Mucosa of descending colon (tissue), 3 donors: Measurements from ENCODE around the gene EIF5A2. TPM values are rescaled to one million over a fixed set of nuclear protein-coding genes. Genes with fewer than 3 reads are reported as not detected.

Source experiments
- ATAC-seq: fragments of 200-7000 bp; cut with Tn5 transposase; one replicate; pipeline ENCODE4 v1.9.1; 2020; ENCODE audit warnings: mild to moderate bottlenecking, moderate library complexity
- DNase-seq, 3 donors: peaks; one replicate each; pipeline ENCODE4 v3.0.0-alpha.2; 2020
- H3K36me3 ChIP-seq: fragments of 200-600 bp; one replicate; pipeline ENCODE4 v1.8.0; 2021; ENCODE audit warnings: low read depth, mild to moderate bottlenecking
- H3K4me1 ChIP-seq: fragments of 200-600 bp; one replicate; pipeline ENCODE4 v1.8.0; 2021; ENCODE audit warnings: low read depth, mild to moderate bottlenecking
- H3K4me3 ChIP-seq: fragments of 200-600 bp; one replicate; pipeline ENCODE4 v1.8.0; 2021; ENCODE audit warnings: mild to moderate bottlenecking
- H3K9me3 ChIP-seq: fragments of 200-600 bp; one replicate; pipeline ENCODE4 v1.8.0; 2021; ENCODE audit warnings: mild to moderate bottlenecking
- intact Hi-C, 2 donors: fragments of 100-400 bp; cut with DNase I in 1 of 2; cut with micrococcal nuclease in 1 of 2; formaldehyde crosslinking; loops; one replicate each; pipeline versions ENCODE4 v1.11.0 to v1.11.1; 2022; cut with DNase I, micrococcal nuclease
- total RNA-seq, 3 donors: library from RNA; stranded (reverse); fragmentation: NEBNext Ultra II Directional in 2 of 3; extraction: Animal tissue kit (Norgen Biotek cat#: 25700) in 2 of 3; gene quantifications; one replicate each; pipeline versions ENCODE4 v1.2.1 to v1.2.4, GENCODE V29; 2021 to 2023
- TF ChIP-seq, protein P1 (sequence below): fragments of 200-600 bp; IDR thresholded peaks from one replicate; pipeline ENCODE4 v1.8.0; 2022; ENCODE audit warnings: antibody characterized with exemption, mild to moderate bottlenecking
- donor health status: DM: no; HTN: no; CAD: no; lungs with moderate emphysema.
- donor health status: DM: no; HTN: no; CAD: no.
- donor health status: DM: no; HTN: yes; CAD: no.

The EIF5A2 gene
- total RNA-seq, 3 donors from 2014 or later, result 2.1 to 17.7 (median 4.8) TPM

DNA sequence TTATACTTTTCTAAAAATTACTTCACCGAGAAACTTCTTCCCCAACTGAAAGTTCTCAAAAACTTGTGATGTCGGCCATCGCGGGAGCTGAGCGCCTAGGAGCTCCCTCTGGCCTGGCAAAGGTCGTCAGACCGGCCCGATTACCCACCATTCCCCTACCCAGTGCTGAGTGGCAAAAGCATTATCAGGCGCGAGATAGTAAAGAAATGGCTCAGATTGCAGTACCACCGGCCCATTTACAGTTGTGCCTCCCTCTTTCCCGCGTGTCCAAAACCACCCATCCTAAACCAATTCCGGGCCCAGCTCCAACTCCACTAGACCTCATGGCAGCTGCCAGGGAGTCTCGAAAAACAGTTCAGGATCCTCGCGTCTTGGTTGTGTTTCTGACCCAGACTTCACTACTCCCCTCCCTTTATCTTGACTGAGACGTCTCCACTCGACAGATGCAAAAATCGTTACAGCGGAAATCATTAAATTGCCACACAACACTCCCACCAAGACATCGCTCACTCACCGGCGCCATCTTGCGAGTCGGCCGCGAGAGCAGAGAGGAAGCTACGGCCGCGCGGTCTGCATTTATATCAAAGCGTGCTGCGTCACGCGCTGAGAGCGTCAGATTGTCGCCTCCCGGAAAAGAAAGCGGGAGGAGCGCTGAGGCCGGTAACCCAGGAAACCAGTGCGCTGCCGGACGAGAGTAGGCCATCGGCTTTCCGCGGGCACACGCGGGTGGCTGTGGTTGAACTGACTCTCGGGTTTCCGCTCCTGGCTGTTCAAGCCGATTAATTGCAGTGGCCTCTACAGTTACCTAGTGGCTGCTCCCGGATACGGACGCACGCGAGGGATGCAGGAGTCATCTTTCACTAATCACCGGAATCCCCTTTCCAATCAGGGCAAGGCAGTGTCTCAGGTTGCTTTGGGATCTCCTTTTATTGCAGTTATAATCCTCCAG lies 38.5 kb downstream of the EIF5A2 start, which contains the start of gene RPL22L1:
Gene RPL22L1, minus strand, starts transcription at position 551 of the 949 bp plus-strand sequence. Its CDS starts 28 bp downstream, at position 523.
- Histone ChIP-seq H3K4me1 (peaks cover 20% of the 10 kb centered on the region), H3K9me3 (no peaks in the 10 kb centered on the region), H3K4me3 (peak within 1 kb of the TSS; percentile 22), H3K36me3 (peaks cover 13% of the 10 kb centered on the region)
- DNase-seq, result peak; percentile 95 to 98 (median 96)
- TF ChIP-seq, protein P1, sequence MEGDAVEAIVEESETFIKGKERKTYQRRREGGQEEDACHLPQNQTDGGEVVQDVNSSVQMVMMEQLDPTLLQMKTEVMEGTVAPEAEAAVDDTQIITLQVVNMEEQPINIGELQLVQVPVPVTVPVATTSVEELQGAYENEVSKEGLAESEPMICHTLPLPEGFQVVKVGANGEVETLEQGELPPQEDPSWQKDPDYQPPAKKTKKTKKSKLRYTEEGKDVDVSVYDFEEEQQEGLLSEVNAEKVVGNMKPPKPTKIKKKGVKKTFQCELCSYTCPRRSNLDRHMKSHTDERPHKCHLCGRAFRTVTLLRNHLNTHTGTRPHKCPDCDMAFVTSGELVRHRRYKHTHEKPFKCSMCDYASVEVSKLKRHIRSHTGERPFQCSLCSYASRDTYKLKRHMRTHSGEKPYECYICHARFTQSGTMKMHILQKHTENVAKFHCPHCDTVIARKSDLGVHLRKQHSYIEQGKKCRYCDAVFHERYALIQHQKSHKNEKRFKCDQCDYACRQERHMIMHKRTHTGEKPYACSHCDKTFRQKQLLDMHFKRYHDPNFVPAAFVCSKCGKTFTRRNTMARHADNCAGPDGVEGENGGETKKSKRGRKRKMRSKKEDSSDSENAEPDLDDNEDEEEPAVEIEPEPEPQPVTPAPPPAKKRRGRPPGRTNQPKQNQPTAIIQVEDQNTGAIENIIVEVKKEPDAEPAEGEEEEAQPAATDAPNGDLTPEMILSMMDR, result no peak
- peak; percentile 99 for ATAC-seq
- intact Hi-C loops, result no loop called here

- Histone ChIP-seq H3K36me3 (peaks cover 13% of the 10 kb centered on the region), H3K4me3 (peak overlapping the region; percentile 22), H3K4me1 (peaks cover 20% of the 10 kb centered on the region), H3K9me3 (no peaks in the 10 kb centered on the region)
- TF ChIP-seq, protein P1, result no peak
- intact Hi-C loops, result no loop called here
- ATAC-seq, result no peak
- DNase-seq, result peak in 1 of 3 donors; percentile 17
Measured at GRCh38 chr3:170869239-170869590, 39.2 kb downstream of the EIF5A2 start.

GRCh38 chr3:170868577-170869238 lies 39.7 kb downstream of the EIF5A2 start:
- TF ChIP-seq, protein P1, result no peak
- ATAC-seq (no peak), DNase-seq (no peak)
- H3K36me3 ChIP-seq, result peaks cover 13% of the 10 kb centered on the region
- H3K9me3 ChIP-seq, result no peaks in the 10 kb centered on the region
- intact Hi-C loops, result no loop called here
- H3K4me1 ChIP-seq, result peaks cover 20% of the 10 kb centered on the region
- H3K4me3 ChIP-seq, result no peak overlapping the region

- TF ChIP-seq, protein P1, result no peak
- Histone ChIP-seq H3K9me3 (no peaks in the 10 kb centered on the region), H3K4me1 (peaks cover 20% of the 10 kb centered on the region), H3K36me3 (peaks cover 13% of the 10 kb centered on the region), H3K4me3 (no peak overlapping the region)
- ATAC-seq (no peak), DNase-seq (no peak)
- intact Hi-C loops, result no loop called here
Measured at GRCh38 chr3:170867143-170867937, 41.1 kb downstream of the EIF5A2 start.

- intact Hi-C loops, result no loop called here
- ATAC-seq (no peak), DNase-seq (no peak)
- peaks cover 20% of the 10 kb centered on the region for H3K4me1 ChIP-seq
- peaks cover 13% of the 10 kb centered on the region for H3K36me3 ChIP-seq
- TF ChIP-seq, protein P1, result no peak
- no peaks in the 10 kb centered on the region for H3K9me3 ChIP-seq
- H3K4me3 ChIP-seq, result no peak overlapping the region
Measured at GRCh38 chr3:170866499-170866898, 41.9 kb downstream of the EIF5A2 start.
